22Rv1 (cell line): ENCODE data around the gene GPR35.
"Not testable (repeated sequence)": the region's sequence is repeated elsewhere in the genome, so short reads cannot be mapped to it uniquely, and the experiment has no call there.

Source experiments
- ZFX ChIP-seq: fragments of 450-650 bp; IDR thresholded peaks from 2 replicates; pipeline ENCODE4 v1.6.1; 2017; ENCODE audit warnings: antibody characterized with exemption, borderline replicate concordance
- TF ChIP-seq, protein P1 (sequence below): fragments of 450-650 bp; IDR thresholded peaks from 2 replicates; pipeline ENCODE4 v1.5.1; 2017; ENCODE audit warnings: mild to moderate bottlenecking

DNA sequence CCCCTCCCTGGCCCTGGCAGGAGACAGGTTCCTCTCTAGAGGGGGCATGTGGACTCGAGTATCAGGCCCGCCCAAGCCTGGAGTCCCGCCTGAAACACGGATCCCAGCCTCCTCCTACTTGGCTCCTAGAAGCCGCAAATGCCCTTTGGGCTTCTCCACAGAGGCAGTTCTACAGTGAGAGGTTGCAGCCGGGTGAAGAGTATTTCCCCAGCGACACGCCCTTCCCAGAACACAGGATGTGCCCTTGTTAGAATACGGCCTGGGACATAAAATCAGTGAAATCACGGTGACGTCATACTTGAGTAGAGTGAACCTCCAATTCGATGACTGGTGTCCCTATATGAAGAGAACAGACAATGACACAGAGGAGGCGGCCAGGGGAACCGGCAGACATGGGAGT, 52.8 kb downstream of the GPR35 start:
- TF ChIP-seq, protein P1, sequence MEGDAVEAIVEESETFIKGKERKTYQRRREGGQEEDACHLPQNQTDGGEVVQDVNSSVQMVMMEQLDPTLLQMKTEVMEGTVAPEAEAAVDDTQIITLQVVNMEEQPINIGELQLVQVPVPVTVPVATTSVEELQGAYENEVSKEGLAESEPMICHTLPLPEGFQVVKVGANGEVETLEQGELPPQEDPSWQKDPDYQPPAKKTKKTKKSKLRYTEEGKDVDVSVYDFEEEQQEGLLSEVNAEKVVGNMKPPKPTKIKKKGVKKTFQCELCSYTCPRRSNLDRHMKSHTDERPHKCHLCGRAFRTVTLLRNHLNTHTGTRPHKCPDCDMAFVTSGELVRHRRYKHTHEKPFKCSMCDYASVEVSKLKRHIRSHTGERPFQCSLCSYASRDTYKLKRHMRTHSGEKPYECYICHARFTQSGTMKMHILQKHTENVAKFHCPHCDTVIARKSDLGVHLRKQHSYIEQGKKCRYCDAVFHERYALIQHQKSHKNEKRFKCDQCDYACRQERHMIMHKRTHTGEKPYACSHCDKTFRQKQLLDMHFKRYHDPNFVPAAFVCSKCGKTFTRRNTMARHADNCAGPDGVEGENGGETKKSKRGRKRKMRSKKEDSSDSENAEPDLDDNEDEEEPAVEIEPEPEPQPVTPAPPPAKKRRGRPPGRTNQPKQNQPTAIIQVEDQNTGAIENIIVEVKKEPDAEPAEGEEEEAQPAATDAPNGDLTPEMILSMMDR, result not testable (repeated sequence)
- not testable (repeated sequence) for TF ChIP-seq ZFX
